ENCODE results near the gene GADL1. TPM values are rescaled to one million over a fixed set of nuclear protein-coding genes. Genes with fewer than 3 reads are reported as not detected.

The GADL1 gene
- polyA plus RNA-seq, 3 donors = 2.3 to 4.2 (median 4.1) TPM

- DNase-seq = no peak
These were observed 199.0 kb downstream of the GADL1 start for GRCh38 chr3:30695302-30696061.

- no peak for DNase-seq
These were observed 199.8 kb downstream of the GADL1 start for GRCh38 chr3:30694668-30695067.

- no peak for DNase-seq
These were observed 200.3 kb downstream of the GADL1 start for GRCh38 chr3:30694148-30694547.

GRCh38 chr3:30693470-30694120, 200.9 kb downstream of the GADL1 start:
- DNase-seq = peak; percentile 68

GRCh38 chr3:30692498-30693130, 201.8 kb downstream of the GADL1 start:
- DNase-seq = no peak

GRCh38 chr3:30691944-30692343, 202.5 kb downstream of the GADL1 start:
- no peak for DNase-seq

GRCh38 chr3:30691249-30691880, 203.1 kb downstream of the GADL1 start:
- DNase-seq = peak; percentile 33

GRCh38 chr3:30690199-30690598, 204.3 kb downstream of the GADL1 start:
- DNase-seq = no peak

GRCh38 chr3:30688776-30689641, 205.5 kb downstream of the GADL1 start:
- DNase-seq = peak; percentile 24

GRCh38 chr3:30687930-30688570, 206.4 kb downstream of the GADL1 start:
- no peak for DNase-seq

- DNase-seq = no peak
These were observed 207.7 kb downstream of the GADL1 start for GRCh38 chr3:30686799-30687198.

GRCh38 chr3:30686176-30686575, 208.3 kb downstream of the GADL1 start:
- no peak for DNase-seq

- DNase-seq = no peak
These were observed 209.2 kb downstream of the GADL1 start for GRCh38 chr3:30685267-30685667.

GRCh38 chr3:30684356-30684755, 210.1 kb downstream of the GADL1 start:
- no peak for DNase-seq

GRCh38 chr3:30683769-30684168, 210.7 kb downstream of the GADL1 start:
- no peak for DNase-seq

- DNase-seq = no peak
These were observed 211.9 kb downstream of the GADL1 start for GRCh38 chr3:30682434-30683155.

GRCh38 chr3:30681649-30682211, 212.7 kb downstream of the GADL1 start:
- no peak for DNase-seq

GRCh38 chr3:30680789-30681648, 213.4 kb downstream of the GADL1 start:
- peak; percentile 42 for DNase-seq

- no peak for DNase-seq
These were observed 215.4 kb downstream of the GADL1 start for GRCh38 chr3:30679045-30679444.

Measured in renal pelvis (tissue), 4 donors.